ENCODE data around the gene LONP1.
A peak's percentile ranks its signal among the peaks of the same experiment; 100 is the strongest.

LONP1 gene

DNA sequence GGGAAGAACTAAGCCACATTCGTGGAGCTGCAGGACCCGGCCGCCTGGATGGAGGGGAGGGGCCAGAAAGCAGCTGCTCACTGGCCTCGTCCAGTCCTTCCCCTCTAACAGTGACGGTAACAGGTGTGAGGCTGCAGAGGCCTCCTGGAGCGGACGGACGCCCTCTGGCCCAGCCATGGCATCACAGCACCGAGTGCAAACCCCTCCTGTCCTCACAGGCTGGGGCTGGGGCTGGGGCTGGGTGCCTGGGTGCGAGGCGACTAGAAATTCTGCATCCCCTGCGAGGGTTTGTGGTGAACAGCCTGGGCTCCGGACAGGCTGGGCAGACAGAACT, 43.2 kb downstream of the LONP1 start:
- Histone ChIP-seq H3K27me3 (replicated peaks; ENCODE audit: insufficient read depth, low read length) (peaks cover 2% of the 10 kb centered on the region; the same call in 1 of the 2 replicates), H3K9me3 (replicated peaks; ENCODE audit: insufficient read depth, low read length) (no peaks in the 10 kb centered on the region), H3K36me3 (replicated peaks; ENCODE audit: insufficient read depth, low read length) (no peaks in the 10 kb centered on the region), H3K4me1 (ENCODE audit: low read length) (peaks cover 7% of the 10 kb centered on the region), H4K20me1 (ENCODE audit: insufficient read depth, low read length) (no peaks in the 10 kb centered on the region), H3K4me2 (ENCODE audit: low read depth, low read length) (no peak overlapping the region), H3K9ac (ENCODE audit: low read length) (no peak overlapping the region), H3K9me2 (replicated peaks; ENCODE audit: insufficient read depth, low read length) (no peaks in the 10 kb centered on the region), H3K79me2 (ENCODE audit: low read length) (peaks cover 13% of the 10 kb centered on the region), H2AFZ (ENCODE audit: low read length) (no peak overlapping the region), H3K27ac (ENCODE audit: low read length) (no peak overlapping the region), H3K4me3 (ENCODE audit: low read length) (no peak overlapping the region), H3F3A (ENCODE audit: insufficient read depth, low read length) (no peaks in the 10 kb centered on the region)
- DNase-seq = peak; percentile 5
- no peak for TF ChIP-seq EZH2phosphoT487 (IDR thresholded peaks at IDR 0.05; ENCODE audit: low read length)
- TF ChIP-seq CTCF (IDR thresholded peaks at IDR 0.05; ENCODE audit: low read length) = no peak
- TF ChIP-seq EZH2 (optimal IDR thresholded peaks at IDR 0.05; ENCODE audit: low read depth, low read length) = no peak

DNA sequence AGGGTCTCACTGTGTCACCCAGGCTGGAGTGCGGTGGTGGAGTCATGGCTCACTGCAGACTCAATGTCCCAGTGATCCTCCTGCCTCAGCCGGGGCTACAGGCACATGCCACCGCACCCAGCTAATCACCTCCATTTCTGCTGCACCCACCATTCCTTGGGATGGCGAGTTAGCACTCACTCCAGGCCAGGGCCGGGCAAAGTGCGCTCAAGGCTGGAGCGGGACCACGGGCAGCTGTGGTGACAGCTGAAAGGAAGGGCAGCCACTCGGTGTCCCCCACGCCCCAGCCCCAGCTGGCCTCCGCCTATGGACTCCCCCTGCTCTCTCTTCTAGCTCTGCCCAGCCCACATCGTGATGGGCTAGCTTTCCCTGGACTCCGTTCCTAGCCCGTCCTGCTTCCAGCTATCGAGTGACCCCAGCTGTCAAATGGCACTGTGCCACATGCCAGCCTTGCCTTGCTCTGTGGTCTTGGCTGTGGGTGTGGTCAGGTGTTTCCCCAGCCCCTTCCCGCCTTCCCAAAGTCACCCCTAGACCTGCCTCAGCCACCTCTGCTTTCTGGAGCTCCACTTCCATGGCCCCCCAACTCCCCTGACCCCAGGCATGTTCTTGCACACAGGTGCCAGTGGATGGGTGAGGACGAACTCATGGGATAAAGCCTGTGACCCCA, 43.7 kb downstream of the LONP1 start:
- no peaks in the 10 kb centered on the region for H3K36me3 ChIP-seq (replicated peaks; ENCODE audit: insufficient read depth, low read length)
- H3K9ac ChIP-seq (ENCODE audit: low read length) = no peak overlapping the region
- H3F3A ChIP-seq (ENCODE audit: insufficient read depth, low read length) = no peaks in the 10 kb centered on the region
- no peaks in the 10 kb centered on the region for H4K20me1 ChIP-seq (ENCODE audit: insufficient read depth, low read length)
- no peaks in the 10 kb centered on the region for H3K27me3 ChIP-seq (replicated peaks; ENCODE audit: insufficient read depth, low read length)
- no peak overlapping the region for H2AFZ ChIP-seq (ENCODE audit: low read length)
- no peak overlapping the region for H3K27ac ChIP-seq (ENCODE audit: low read length)
- no peaks in the 10 kb centered on the region for H3K9me2 ChIP-seq (replicated peaks; ENCODE audit: insufficient read depth, low read length)
- H3K79me2 ChIP-seq (ENCODE audit: low read length) = peaks cover 13% of the 10 kb centered on the region
- DNase-seq = peak; percentile 3
- no peak overlapping the region for H3K4me2 ChIP-seq (ENCODE audit: low read depth, low read length)
- H3K9me3 ChIP-seq (replicated peaks; ENCODE audit: insufficient read depth, low read length) = no peaks in the 10 kb centered on the region
- peaks cover 7% of the 10 kb centered on the region for H3K4me1 ChIP-seq (ENCODE audit: low read length)
- no peak overlapping the region for H3K4me3 ChIP-seq (ENCODE audit: low read length)
- TF ChIP-seq EZH2phosphoT487 (IDR thresholded peaks at IDR 0.05; ENCODE audit: low read length) (no peak), CTCF (IDR thresholded peaks at IDR 0.05; ENCODE audit: low read length) (no peak), EZH2 (optimal IDR thresholded peaks at IDR 0.05; ENCODE audit: low read depth, low read length) (no peak)

GRCh38 chr19:5674714-5675113, 45.2 kb downstream of the LONP1 start:
- Histone ChIP-seq H3K4me2 (ENCODE audit: low read depth, low read length) (no peak overlapping the region), H3K9ac (ENCODE audit: low read length) (no peak overlapping the region), H4K20me1 (ENCODE audit: insufficient read depth, low read length) (no peaks in the 10 kb centered on the region), H3K4me1 (ENCODE audit: low read length) (peaks cover 4% of the 10 kb centered on the region; the same call in 1 of the 2 replicates), H3F3A (ENCODE audit: insufficient read depth, low read length) (peaks cover under 1% of the 10 kb centered on the region; the same call in 1 of the 2 replicates), H3K79me2 (ENCODE audit: low read length) (peaks cover 7% of the 10 kb centered on the region), H3K27ac (ENCODE audit: low read length) (no peak overlapping the region), H2AFZ (ENCODE audit: low read length) (no peak overlapping the region), H3K36me3 (replicated peaks; ENCODE audit: insufficient read depth, low read length) (no peaks in the 10 kb centered on the region), H3K4me3 (ENCODE audit: low read length) (no peak overlapping the region), H3K9me2 (replicated peaks; ENCODE audit: insufficient read depth, low read length) (no peaks in the 10 kb centered on the region), H3K9me3 (replicated peaks; ENCODE audit: insufficient read depth, low read length) (no peaks in the 10 kb centered on the region), H3K27me3 (replicated peaks; ENCODE audit: insufficient read depth, low read length) (no peaks in the 10 kb centered on the region)
- DNase-seq = no peak
- no peak for TF ChIP-seq CTCF (IDR thresholded peaks at IDR 0.05; ENCODE audit: low read length)
- no peak for TF ChIP-seq EZH2 (optimal IDR thresholded peaks at IDR 0.05; ENCODE audit: low read depth, low read length)
- no peak for TF ChIP-seq EZH2phosphoT487 (IDR thresholded peaks at IDR 0.05; ENCODE audit: low read length)
